Bronchial epithelial cell (primary cell): ENCODE measurements around the gene CHST3. TPM values are rescaled to one million over a fixed set of nuclear protein-coding genes. Genes with fewer than 3 reads are reported as not detected.

Experiments used
- DNase-seq: peaks from one replicate; pipeline ENCODE4 v3.0.0-alpha.2; 2010; ENCODE audit warnings: low read depth
- FAIRE-seq: peaks from 2 replicates; lab custom pipeline; 2011; peaks lifted over from hg19 to GRCh38; lab: Jason Lieb, UNC
- H3K27me3 ChIP-seq: 2 replicates; pipeline ENCODE4 v1.5.1; 2011; ENCODE audit warnings: low read length; ENCODE audit not compliant: control insufficient read depth, insufficient read depth
- H3K36me3 ChIP-seq: 2 replicates; pipeline ENCODE4 v1.5.1; 2011; ENCODE audit warnings: low read length; ENCODE audit not compliant: control insufficient read depth, insufficient read depth
- H3K4me3 ChIP-seq: 2 replicates; pipeline ENCODE4 v1.5.1; 2011; ENCODE audit warnings: mild to moderate bottlenecking, low read depth, low read length, control low read depth
- total RNA-seq: library from RNA; depleted of rRNA; stranded (reverse); fragments of >200 nt; gene quantifications from 2 replicates; pipeline ENCODE4 v1.2.1, GENCODE V29; 2014
- TF ChIP-seq, protein P1 (sequence below): IDR thresholded peaks from 2 replicates; pipeline ENCODE4 v1.5.1; 2011; ENCODE audit warnings: mild to moderate bottlenecking, moderate library complexity, low read length, control low read depth, inconsistent platforms; ENCODE audit not compliant: insufficient read depth, severe bottlenecking

The CHST3 gene
- total RNA-seq, 1 donor from 2014 or later = 16.6 TPM

- no peaks in the 10 kb centered on the region for H3K36me3 ChIP-seq
- no peaks in the 10 kb centered on the region for H3K27me3 ChIP-seq
- no peak for DNase-seq
- TF ChIP-seq, protein P1, sequence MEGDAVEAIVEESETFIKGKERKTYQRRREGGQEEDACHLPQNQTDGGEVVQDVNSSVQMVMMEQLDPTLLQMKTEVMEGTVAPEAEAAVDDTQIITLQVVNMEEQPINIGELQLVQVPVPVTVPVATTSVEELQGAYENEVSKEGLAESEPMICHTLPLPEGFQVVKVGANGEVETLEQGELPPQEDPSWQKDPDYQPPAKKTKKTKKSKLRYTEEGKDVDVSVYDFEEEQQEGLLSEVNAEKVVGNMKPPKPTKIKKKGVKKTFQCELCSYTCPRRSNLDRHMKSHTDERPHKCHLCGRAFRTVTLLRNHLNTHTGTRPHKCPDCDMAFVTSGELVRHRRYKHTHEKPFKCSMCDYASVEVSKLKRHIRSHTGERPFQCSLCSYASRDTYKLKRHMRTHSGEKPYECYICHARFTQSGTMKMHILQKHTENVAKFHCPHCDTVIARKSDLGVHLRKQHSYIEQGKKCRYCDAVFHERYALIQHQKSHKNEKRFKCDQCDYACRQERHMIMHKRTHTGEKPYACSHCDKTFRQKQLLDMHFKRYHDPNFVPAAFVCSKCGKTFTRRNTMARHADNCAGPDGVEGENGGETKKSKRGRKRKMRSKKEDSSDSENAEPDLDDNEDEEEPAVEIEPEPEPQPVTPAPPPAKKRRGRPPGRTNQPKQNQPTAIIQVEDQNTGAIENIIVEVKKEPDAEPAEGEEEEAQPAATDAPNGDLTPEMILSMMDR = no peak
- FAIRE-seq = no peak
- H3K4me3 ChIP-seq = no peak overlapping the region
These were observed 36.8 kb downstream of the CHST3 start for GRCh38 chr10:72001033-72001395.

- no peak overlapping the region for H3K4me3 ChIP-seq
- DNase-seq (no peak), FAIRE-seq (no peak)
- H3K36me3 ChIP-seq = peaks cover 5% of the 10 kb centered on the region
- H3K27me3 ChIP-seq = no peaks in the 10 kb centered on the region
- TF ChIP-seq, protein P1 = no peak
These were observed 38.4 kb downstream of the CHST3 start for GRCh38 chr10:72002354-72003295.

DNA sequence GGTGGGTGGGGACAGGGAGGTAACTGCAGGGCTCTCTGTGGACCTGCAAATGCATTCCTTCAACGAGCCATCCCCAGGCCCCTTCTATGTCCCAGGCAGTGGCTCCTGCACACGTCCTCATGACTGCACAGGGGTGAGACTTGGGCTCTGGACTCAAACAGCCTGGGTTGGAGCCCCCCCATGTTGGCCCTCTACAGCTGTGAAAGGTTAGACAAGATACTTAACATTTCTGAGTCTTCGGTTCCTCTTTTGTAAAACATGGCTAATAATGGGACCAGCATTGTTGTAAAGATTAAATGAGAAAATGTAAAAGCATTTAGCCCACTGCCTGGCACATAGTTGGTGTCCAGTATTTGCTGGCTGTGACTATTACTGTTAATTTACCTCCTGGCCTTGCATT is 41.8 kb downstream of the CHST3 start:
- H3K4me3 ChIP-seq = no peak overlapping the region
- no peaks in the 10 kb centered on the region for H3K27me3 ChIP-seq
- FAIRE-seq (no peak), DNase-seq (no peak)
- TF ChIP-seq, protein P1 = no peak
- H3K36me3 ChIP-seq = peaks cover 5% of the 10 kb centered on the region

- no peak for DNase-seq
- Histone ChIP-seq H3K4me3 (no peak overlapping the region), H3K36me3 (peaks cover 5% of the 10 kb centered on the region), H3K27me3 (no peaks in the 10 kb centered on the region)
- TF ChIP-seq, protein P1 = no peak
- FAIRE-seq = no peak
These were observed 43.2 kb downstream of the CHST3 start for GRCh38 chr10:72007246-72007892.

GRCh38 chr10:72008096-72008981 is 44.1 kb downstream of the CHST3 start:
- TF ChIP-seq, protein P1 = no peak
- no peak overlapping the region for H3K4me3 ChIP-seq
- H3K27me3 ChIP-seq = no peaks in the 10 kb centered on the region
- FAIRE-seq = no peak
- H3K36me3 ChIP-seq = peaks cover 5% of the 10 kb centered on the region
- peak; percentile 43 for DNase-seq
